Daoy (cell line): Measurements from ENCODE around the gene ZNF512. TPM values are rescaled to one million over a fixed set of nuclear protein-coding genes. Genes with fewer than 3 reads are reported as not detected.

Source experiments
- DNase-seq: peaks from one replicate; pipeline ENCODE4 v3.0.0-alpha.2; 2015; ENCODE audit warnings: low read depth
- total RNA-seq: library from RNA; depleted of rRNA; stranded (reverse); fragments of >200 nt; shearing (Covaris generic); gene quantifications from 2 replicates; pipeline ENCODE4 v1.2.3, GENCODE V29; 2014

Gene ZNF512
- total RNA-seq, 1 experiment from 2014 or later, result 35.5 TPM

DNA sequence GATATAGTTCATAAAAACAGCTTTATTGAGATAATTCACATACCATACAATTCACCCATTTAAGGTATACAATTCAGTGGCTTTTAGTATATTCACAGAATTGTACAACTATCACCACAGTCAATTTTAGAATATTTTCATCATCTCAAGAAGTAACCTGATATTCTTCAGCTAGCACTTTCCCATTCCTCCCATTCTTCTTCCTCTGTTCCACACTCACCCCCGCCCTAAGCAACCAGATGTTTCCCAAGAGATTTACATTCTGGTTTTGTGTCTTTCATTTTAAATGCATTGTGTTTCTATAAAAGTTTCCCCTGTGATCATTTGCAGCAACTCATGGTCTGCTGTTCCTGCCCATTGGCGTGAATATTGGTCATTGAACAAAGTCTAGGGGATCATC, 51.4 kb downstream of the ZNF512 start:
- DNase-seq, result no peak

- DNase-seq, result peak; percentile 63
Observed at GRCh38 chr2:27636766-27637165, 53.9 kb downstream of the ZNF512 start.

DNA sequence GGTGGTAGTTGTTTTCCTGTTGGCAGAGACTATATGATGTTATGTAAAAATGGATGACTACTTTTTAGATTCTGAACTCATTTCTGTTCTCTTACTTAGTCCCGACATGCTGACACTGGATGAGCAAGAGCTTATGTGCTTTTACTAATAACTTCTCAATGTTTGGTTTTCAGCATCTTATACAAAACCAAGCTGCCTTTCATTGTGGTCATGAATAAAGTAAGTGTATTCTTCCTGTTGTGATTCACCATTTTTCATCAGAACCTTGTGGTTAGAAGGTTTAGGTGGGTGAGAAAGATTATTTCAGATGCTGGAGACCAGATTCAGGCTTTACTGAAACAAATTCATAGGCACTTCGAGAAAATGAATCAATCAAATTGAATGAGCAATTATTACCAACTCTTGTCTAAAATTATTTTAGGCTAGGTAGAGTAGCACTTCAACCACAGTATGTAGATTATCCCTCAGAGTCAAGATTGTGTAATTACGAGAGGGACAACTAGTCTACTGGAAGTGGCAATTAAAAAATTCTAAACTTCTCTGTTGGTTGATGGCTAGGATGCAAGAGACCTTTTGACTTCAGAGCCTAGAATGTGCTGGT, 55.3 kb downstream of the ZNF512 start:
- DNase-seq, result peak; percentile 58

DNA sequence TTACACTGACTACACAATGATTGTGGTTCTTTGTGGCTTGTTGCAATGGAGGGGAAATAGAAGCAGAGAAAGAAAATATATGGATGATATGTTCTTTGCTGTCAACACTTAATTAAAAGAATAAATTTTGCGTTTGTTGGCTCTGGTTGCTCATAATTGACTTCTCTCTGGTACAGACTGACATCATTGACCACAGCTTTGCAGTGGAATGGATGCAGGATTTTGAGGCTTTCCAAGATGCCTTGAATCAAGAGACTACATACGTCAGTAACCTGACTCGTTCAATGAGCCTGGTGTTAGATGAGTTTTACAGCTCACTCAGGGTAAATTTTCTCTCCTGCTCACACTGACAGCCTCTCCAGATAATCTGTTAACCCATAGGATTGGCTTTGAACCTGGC, 55.9 kb downstream of the ZNF512 start:
- peak; percentile 69 for DNase-seq

GRCh38 chr2:27640722-27641245, 57.9 kb downstream of the ZNF512 start:
- no peak for DNase-seq

DNA sequence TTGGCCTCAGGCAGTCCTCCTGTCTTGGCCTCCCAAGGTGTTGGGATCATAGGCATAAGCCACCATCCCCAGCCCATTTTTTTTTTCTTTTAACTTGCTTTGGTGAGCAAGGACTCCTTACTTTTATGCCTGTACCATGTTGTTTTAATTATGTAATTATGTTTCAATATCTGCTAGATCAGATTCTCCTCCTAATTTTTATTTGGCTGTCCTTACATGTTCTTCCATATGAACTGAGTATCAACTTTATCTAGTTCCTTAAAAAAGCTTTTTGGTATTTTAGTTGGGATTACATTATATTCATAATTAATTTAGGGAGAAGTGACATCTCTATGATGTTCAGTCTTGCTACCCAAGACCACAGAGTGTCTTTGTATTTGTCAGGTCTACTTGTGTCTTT, 62.4 kb downstream of the ZNF512 start:
- DNase-seq, result no peak

- no peak for DNase-seq
Observed at GRCh38 chr2:27647289-27647688, 64.4 kb downstream of the ZNF512 start.

- no peak for DNase-seq
Observed at GRCh38 chr2:27647737-27648136, 64.9 kb downstream of the ZNF512 start.

GRCh38 chr2:27651056-27651455, 68.2 kb downstream of the ZNF512 start:
- DNase-seq, result no peak

GRCh38 chr2:27652341-27652740, 69.5 kb downstream of the ZNF512 start:
- no peak for DNase-seq

DNA sequence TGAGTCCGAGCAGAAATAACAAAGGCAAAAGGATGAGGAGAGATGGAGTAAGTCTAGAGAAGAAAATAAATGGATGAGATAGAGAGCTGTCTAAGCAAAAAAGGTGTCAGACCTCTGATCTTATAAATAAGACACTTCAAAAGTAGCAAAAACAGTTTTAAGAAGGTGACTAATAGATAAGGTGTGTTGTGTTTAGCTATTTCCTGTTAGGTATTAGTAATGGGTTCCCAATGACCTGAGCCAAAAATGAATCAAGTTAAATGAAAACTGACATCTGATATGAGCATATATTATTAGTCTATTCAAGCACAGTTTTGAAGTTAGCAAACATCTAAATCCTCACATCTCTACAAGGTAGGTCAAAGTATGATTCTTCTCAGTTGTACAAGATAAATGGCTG, 69.9 kb downstream of the ZNF512 start:
- no peak for DNase-seq

DNA sequence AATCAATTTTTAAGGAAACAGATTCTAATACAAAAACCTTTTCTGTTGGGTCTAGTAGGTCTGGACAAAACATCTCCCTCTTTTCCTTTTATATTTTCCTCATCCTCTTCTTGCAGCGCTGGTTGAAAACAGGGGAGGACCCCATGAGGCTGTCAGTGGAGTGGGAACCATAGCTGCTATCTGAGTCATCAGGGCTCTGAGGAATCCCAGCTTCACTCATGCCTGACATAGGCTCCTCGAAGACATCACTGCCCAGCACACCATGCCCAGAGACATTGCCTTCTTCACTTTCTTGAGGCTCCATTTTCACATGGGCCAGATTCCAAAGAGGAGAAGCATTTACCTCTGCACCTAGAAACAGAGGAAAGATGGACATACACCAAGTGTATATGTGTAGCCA, 70.6 kb downstream of the ZNF512 start:
- DNase-seq, result peak; percentile 39

GRCh38 chr2:27655155-27655951, 72.5 kb downstream of the ZNF512 start:
- peak; percentile 75 for DNase-seq

GRCh38 chr2:27661371-27661770, 78.5 kb downstream of the ZNF512 start:
- DNase-seq, result no peak

- peak; percentile 82 for DNase-seq
Observed at GRCh38 chr2:27663285-27664153, 80.7 kb downstream of the ZNF512 start, which contains the start of the genes SLC4A1AP and SUPT7L. Gene SLC4A1AP, plus strand, starts transcription at chr2:27663889. Its CDS starts 26 bp downstream, at chr2:27663915. Gene SUPT7L, minus strand, starts transcription at chr2:27663614. Its CDS starts 1,422 bp downstream, at chr2:27662192.

- no peak for DNase-seq
Observed at GRCh38 chr2:27664154-27664574, 81.3 kb downstream of the ZNF512 start.

DNA sequence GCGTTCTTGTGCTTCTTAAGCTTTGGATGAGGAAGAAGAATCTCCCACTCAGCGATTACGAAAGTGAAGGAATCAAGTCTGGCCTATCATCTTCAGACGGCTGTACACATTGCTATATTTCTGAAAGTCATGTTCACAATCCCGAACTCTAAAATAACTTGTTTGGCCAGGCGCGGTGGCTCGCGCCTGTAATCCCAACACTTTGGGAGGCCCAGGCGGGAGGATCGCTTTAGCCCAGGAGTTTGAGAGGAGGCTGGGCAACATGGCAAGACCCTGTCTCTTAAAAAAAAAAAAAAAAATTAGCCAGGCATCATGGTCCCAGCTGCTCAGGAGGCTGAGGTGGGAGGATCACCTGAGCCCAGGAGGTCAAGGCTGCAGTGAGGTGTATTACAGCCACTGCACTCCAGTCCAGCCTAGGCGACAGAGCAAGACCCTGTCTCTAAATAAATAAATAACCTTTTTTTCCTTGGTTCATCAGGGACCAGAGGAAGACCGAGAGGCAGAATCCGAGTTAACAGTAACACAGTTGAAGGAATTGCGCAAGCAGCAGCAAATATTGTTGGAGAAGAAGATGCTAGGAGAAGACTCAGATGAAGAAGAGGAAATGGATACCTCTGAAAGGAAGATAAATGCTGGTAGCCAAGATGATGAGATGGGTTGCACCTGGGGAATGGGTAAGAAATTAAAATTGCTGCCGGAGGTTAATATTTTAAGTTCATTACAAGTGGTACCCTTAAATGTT, 82.0 kb downstream of the ZNF512 start:
- no peak for DNase-seq

DNA sequence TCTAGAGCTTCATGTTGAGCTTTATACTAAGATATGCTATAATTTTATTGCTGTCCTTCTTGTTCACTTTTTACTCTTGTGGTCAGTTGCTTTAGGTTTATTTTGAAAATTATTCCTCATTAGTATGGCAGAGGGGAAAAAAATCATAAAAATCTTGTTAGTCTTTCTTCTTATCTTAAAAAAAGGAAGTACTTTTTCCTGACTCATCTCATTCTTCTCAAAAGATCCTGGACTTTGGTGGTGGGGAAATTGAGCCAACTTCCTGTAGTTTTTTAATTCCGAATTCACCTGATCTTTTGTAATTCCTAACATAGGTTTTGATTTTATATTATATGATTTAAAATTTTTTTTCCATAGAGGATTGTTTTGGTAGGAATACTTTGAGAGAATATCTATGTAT, 84.6 kb downstream of the ZNF512 start:
- no peak for DNase-seq

DNA sequence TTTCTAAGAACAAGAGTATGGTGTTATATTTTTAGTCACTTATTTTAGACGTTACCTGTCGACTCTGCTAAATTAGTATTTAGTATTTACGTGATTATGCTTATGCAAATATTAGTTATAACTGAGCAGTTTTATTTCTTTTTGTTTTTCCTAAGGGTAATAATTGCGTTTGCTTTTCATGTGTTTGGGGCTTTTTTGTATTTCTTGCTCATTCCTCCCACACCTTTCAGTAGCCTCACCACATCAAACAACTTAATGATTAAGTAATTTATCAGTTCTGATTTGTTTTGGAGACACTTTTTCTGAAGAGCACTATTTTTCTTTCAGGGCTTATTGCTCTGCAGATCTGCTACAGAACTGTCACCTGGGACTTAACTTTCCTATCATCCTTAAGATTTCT, 88.4 kb downstream of the ZNF512 start:
- DNase-seq, result no peak
